Parathyroid adenoma (tissue), 2 donors: Measurements from ENCODE around the gene GABRG2.

Experiments used
- H2AFZ ChIP-seq: fragments of 300-600 bp; sonication (generic); one replicate; pipeline ENCODE4 v1.7.0; 2017; ENCODE audit warnings: antibody characterized with exemption, mild to moderate bottlenecking
- H3K27ac ChIP-seq: fragments of 300-600 bp; sonication (generic); one replicate; pipeline ENCODE4 v1.7.0; 2017
- H3K27me3 ChIP-seq: fragments of 300-600 bp; sonication (generic); one replicate; pipeline ENCODE4 v1.7.0; 2017; ENCODE audit warnings: low read length; ENCODE audit not compliant: control insufficient read depth, insufficient read depth
- H3K36me3 ChIP-seq: fragments of 300-600 bp; sonication (generic); one replicate; pipeline ENCODE4 v1.7.0; 2017; ENCODE audit warnings: low read length; ENCODE audit not compliant: control insufficient read depth, insufficient read depth
- H3K4me1 ChIP-seq: fragments of 300-600 bp; sonication (generic); one replicate; pipeline ENCODE4 v1.7.0; 2017; ENCODE audit warnings: control low read depth
- H3K4me2 ChIP-seq: fragments of 300-600 bp; sonication (generic); one replicate; pipeline ENCODE4 v1.7.0; 2017; ENCODE audit warnings: low read length
- H3K4me3 ChIP-seq: fragments of 300-600 bp; sonication (generic); one replicate; pipeline ENCODE4 v1.7.0; 2017; ENCODE audit warnings: low read depth, low read length
- H3K79me2 ChIP-seq: fragments of 300-600 bp; sonication (generic); one replicate; pipeline ENCODE4 v1.7.0; 2017; ENCODE audit warnings: control low read depth
- H3K9ac ChIP-seq: fragments of 300-600 bp; sonication (generic); one replicate; pipeline ENCODE4 v1.7.0; 2017; ENCODE audit warnings: mild to moderate bottlenecking
- H3K9me3 ChIP-seq: fragments of 300-600 bp; sonication (generic); one replicate; pipeline ENCODE4 v1.7.0; 2017; ENCODE audit warnings: low read length; ENCODE audit not compliant: control insufficient read depth
- TF ChIP-seq, protein P1 (sequence below): fragments of 300-600 bp; sonication (generic); IDR thresholded peaks from one replicate; pipeline ENCODE4 v1.7.0; 2017; ENCODE audit warnings: antibody characterized with exemption, mild to moderate bottlenecking
- donor health status: primary hyperparathyroidism.

Gene GABRG2

GRCh38 chr5:162067655-162068411 lies at the start of gene GABRG2:
Gene GABRG2, plus strand, starts transcription at chr5:162067773. Its CDS starts 227 bp downstream, at chr5:162068000.
- Histone ChIP-seq H3K4me1 (no peaks in the 10 kb centered on the region), H3K9me3 (no peaks in the 10 kb centered on the region), H3K79me2 (no peaks in the 10 kb centered on the region), H3K4me3 (no peak within 1 kb of the TSS), H3K27ac (no peak within 1 kb of the TSS), H2AFZ (peak within 1 kb of the TSS; percentile 24), H3K9ac (no peak within 1 kb of the TSS), H3K36me3 (no peaks in the 10 kb centered on the region), H3K4me2 (no peak within 1 kb of the TSS), H3K27me3 (no peaks in the 10 kb centered on the region)
- TF ChIP-seq, protein P1, sequence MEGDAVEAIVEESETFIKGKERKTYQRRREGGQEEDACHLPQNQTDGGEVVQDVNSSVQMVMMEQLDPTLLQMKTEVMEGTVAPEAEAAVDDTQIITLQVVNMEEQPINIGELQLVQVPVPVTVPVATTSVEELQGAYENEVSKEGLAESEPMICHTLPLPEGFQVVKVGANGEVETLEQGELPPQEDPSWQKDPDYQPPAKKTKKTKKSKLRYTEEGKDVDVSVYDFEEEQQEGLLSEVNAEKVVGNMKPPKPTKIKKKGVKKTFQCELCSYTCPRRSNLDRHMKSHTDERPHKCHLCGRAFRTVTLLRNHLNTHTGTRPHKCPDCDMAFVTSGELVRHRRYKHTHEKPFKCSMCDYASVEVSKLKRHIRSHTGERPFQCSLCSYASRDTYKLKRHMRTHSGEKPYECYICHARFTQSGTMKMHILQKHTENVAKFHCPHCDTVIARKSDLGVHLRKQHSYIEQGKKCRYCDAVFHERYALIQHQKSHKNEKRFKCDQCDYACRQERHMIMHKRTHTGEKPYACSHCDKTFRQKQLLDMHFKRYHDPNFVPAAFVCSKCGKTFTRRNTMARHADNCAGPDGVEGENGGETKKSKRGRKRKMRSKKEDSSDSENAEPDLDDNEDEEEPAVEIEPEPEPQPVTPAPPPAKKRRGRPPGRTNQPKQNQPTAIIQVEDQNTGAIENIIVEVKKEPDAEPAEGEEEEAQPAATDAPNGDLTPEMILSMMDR, result no peak

GRCh38 chr5:162025312-162025711 lies 42.3 kb upstream of the GABRG2 start:
- Histone ChIP-seq H3K79me2 (no peaks in the 10 kb centered on the region), H2AFZ (no peak overlapping the region), H3K36me3 (no peaks in the 10 kb centered on the region), H3K4me2 (no peak overlapping the region), H3K4me3 (no peak overlapping the region), H3K9me3 (no peaks in the 10 kb centered on the region), H3K9ac (no peak overlapping the region), H3K27me3 (no peaks in the 10 kb centered on the region), H3K4me1 (no peaks in the 10 kb centered on the region), H3K27ac (no peak overlapping the region)
- TF ChIP-seq, protein P1, result no peak

DNA sequence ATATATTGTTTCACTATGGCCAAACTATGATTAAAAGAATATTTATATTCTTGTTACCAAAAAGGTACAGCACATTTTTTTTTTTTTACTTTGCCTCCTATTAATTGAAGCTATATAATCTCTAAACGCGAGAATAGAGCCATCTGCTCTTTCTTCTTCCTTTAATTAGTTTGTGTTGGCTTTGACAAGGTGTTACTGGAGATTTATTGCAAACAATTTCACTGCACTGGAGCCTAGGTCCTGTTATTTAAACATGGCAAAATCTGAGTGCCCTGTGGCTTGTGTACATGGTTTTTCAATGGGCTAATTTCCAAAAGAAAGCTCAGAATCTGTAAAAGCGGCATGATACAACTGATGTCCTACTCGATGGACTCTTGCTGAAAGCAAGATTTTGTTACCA lies 40.8 kb upstream of the GABRG2 start:
- TF ChIP-seq, protein P1, result no peak
- Histone ChIP-seq H3K9ac (no peak overlapping the region), H2AFZ (no peak overlapping the region), H3K27me3 (no peaks in the 10 kb centered on the region), H3K9me3 (no peaks in the 10 kb centered on the region), H3K79me2 (no peaks in the 10 kb centered on the region), H3K4me1 (no peaks in the 10 kb centered on the region), H3K36me3 (no peaks in the 10 kb centered on the region), H3K4me2 (no peak overlapping the region), H3K27ac (no peak overlapping the region), H3K4me3 (no peak overlapping the region)

GRCh38 chr5:162037431-162037830 lies 30.1 kb upstream of the GABRG2 start:
- H3K27me3 ChIP-seq, result no peaks in the 10 kb centered on the region
- H3K4me2 ChIP-seq, result no peak overlapping the region
- no peaks in the 10 kb centered on the region for H3K79me2 ChIP-seq
- TF ChIP-seq, protein P1, result no peak
- H3K4me1 ChIP-seq, result no peaks in the 10 kb centered on the region
- no peaks in the 10 kb centered on the region for H3K9me3 ChIP-seq
- H2AFZ ChIP-seq, result no peak overlapping the region
- no peaks in the 10 kb centered on the region for H3K36me3 ChIP-seq
- H3K27ac ChIP-seq, result no peak overlapping the region
- H3K9ac ChIP-seq, result no peak overlapping the region
- H3K4me3 ChIP-seq, result no peak overlapping the region

- no peak overlapping the region for H3K4me3 ChIP-seq
- H3K4me2 ChIP-seq, result no peak overlapping the region
- no peaks in the 10 kb centered on the region for H3K9me3 ChIP-seq
- TF ChIP-seq, protein P1, result no peak
- no peaks in the 10 kb centered on the region for H3K27me3 ChIP-seq
- no peaks in the 10 kb centered on the region for H3K79me2 ChIP-seq
- H3K27ac ChIP-seq, result no peak overlapping the region
- no peak overlapping the region for H3K9ac ChIP-seq
- H3K4me1 ChIP-seq, result no peaks in the 10 kb centered on the region
- no peaks in the 10 kb centered on the region for H3K36me3 ChIP-seq
- H2AFZ ChIP-seq, result no peak overlapping the region
These were observed 20.3 kb upstream of the GABRG2 start for GRCh38 chr5:162047279-162047678.
